Measurements from ENCODE around the gene SETD4. TPM values are rescaled to one million over a fixed set of nuclear protein-coding genes. Genes with fewer than 3 reads are reported as not detected.

The SETD4 gene
- total and polyA plus RNA-seq, 2 donors (not counting 1 experiment from before 2014, with no cell fraction given), result 10.7 to 17.2 TPM

- Histone ChIP-seq H3K36me3 (ENCODE audit: control insufficient read depth, insufficient read depth, low read length) (peaks cover 16% of the 10 kb centered on the region), H3K27ac (ENCODE audit: insufficient read depth, low read length) (no peak overlapping the region), H2AFZ (ENCODE audit: low read length) (no peak overlapping the region), H3K27me3 (ENCODE audit: control insufficient read depth, insufficient read depth, low read length) (no peaks in the 10 kb centered on the region), H3K4me3 (replicated peaks in 1 of 4; ENCODE audit: control extremely low read depth in 1 of 4, insufficient read depth in 1 of 4, low read depth in 3 of 4, low read length in 4 of 4) (no peak overlapping the region), H3K9me3 (ENCODE audit: control insufficient read depth, insufficient read depth, low read depth, low read length) (no peaks in the 10 kb centered on the region), H3K4me1 (ENCODE audit: control insufficient read depth, extremely low read depth, insufficient read depth, low read length) (no peaks in the 10 kb centered on the region), H3K4me2 (ENCODE audit: extremely low read depth, insufficient read depth, low read length) (no peak overlapping the region), H3K9ac (ENCODE audit: insufficient read depth, low read length) (no peak overlapping the region), H3K79me2 (ENCODE audit: control insufficient read depth, insufficient read depth, low read length) (no peaks in the 10 kb centered on the region), H4K20me1 (ENCODE audit: control insufficient read depth, extremely low read depth, insufficient read depth, low read length) (no peaks in the 10 kb centered on the region)
- TF ChIP-seq CTCF (conservative IDR thresholded peaks at IDR 0.05 in 1 of 2, IDR thresholded peaks at IDR 0.05 in 1 of 2; ENCODE audit: low read depth in 1 of 2, low read length in 2 of 2) (no peak), EZH2 (IDR thresholded peaks at IDR 0.05; ENCODE audit: low read length, missing control alignments) (no peak)
- DNase-seq (ENCODE audit: low read depth in 2 of 2), result no peak
These were observed 16.3 kb downstream of the SETD4 start for GRCh38 chr21:36044056-36044455.

GRCh38 chr21:36041910-36042309, 18.4 kb downstream of the SETD4 start:
- H3K27me3 ChIP-seq (ENCODE audit: control insufficient read depth, insufficient read depth, low read length), result no peaks in the 10 kb centered on the region
- no peaks in the 10 kb centered on the region for H4K20me1 ChIP-seq (ENCODE audit: control insufficient read depth, extremely low read depth, insufficient read depth, low read length)
- no peak overlapping the region for H3K4me3 ChIP-seq (replicated peaks in 1 of 4; ENCODE audit: control extremely low read depth in 1 of 4, insufficient read depth in 1 of 4, low read depth in 3 of 4, low read length in 4 of 4)
- no peak overlapping the region for H3K27ac ChIP-seq (ENCODE audit: insufficient read depth, low read length)
- H3K4me1 ChIP-seq (ENCODE audit: control insufficient read depth, extremely low read depth, insufficient read depth, low read length), result no peaks in the 10 kb centered on the region
- no peak for DNase-seq (ENCODE audit: low read depth in 2 of 2)
- H3K9me3 ChIP-seq (ENCODE audit: control insufficient read depth, insufficient read depth, low read depth, low read length), result no peaks in the 10 kb centered on the region
- no peak overlapping the region for H2AFZ ChIP-seq (ENCODE audit: low read length)
- H3K79me2 ChIP-seq (ENCODE audit: control insufficient read depth, insufficient read depth, low read length), result no peaks in the 10 kb centered on the region
- no peak overlapping the region for H3K9ac ChIP-seq (ENCODE audit: insufficient read depth, low read length)
- peaks cover 21% of the 10 kb centered on the region for H3K36me3 ChIP-seq (ENCODE audit: control insufficient read depth, insufficient read depth, low read length)
- no peak overlapping the region for H3K4me2 ChIP-seq (ENCODE audit: extremely low read depth, insufficient read depth, low read length)
- TF ChIP-seq EZH2 (IDR thresholded peaks at IDR 0.05; ENCODE audit: low read length, missing control alignments) (no peak), CTCF (conservative IDR thresholded peaks at IDR 0.05 in 1 of 2, IDR thresholded peaks at IDR 0.05 in 1 of 2; ENCODE audit: low read depth in 1 of 2, low read length in 2 of 2) (no peak)

- TF ChIP-seq CTCF (conservative IDR thresholded peaks at IDR 0.05 in 1 of 2, IDR thresholded peaks at IDR 0.05 in 1 of 2; ENCODE audit: low read depth in 1 of 2, low read length in 2 of 2) (no peak), EZH2 (IDR thresholded peaks at IDR 0.05; ENCODE audit: low read length, missing control alignments) (no peak)
- H3K27ac ChIP-seq (ENCODE audit: insufficient read depth, low read length), result no peak overlapping the region
- H2AFZ ChIP-seq (ENCODE audit: low read length), result no peak overlapping the region
- H3K79me2 ChIP-seq (ENCODE audit: control insufficient read depth, insufficient read depth, low read length), result no peaks in the 10 kb centered on the region
- no peak overlapping the region for H3K9ac ChIP-seq (ENCODE audit: insufficient read depth, low read length)
- no peak overlapping the region for H3K4me3 ChIP-seq (replicated peaks in 1 of 4; ENCODE audit: control extremely low read depth in 1 of 4, insufficient read depth in 1 of 4, low read depth in 3 of 4, low read length in 4 of 4)
- no peaks in the 10 kb centered on the region for H3K27me3 ChIP-seq (ENCODE audit: control insufficient read depth, insufficient read depth, low read length)
- H3K4me2 ChIP-seq (ENCODE audit: extremely low read depth, insufficient read depth, low read length), result no peak overlapping the region
- H3K4me1 ChIP-seq (ENCODE audit: control insufficient read depth, extremely low read depth, insufficient read depth, low read length), result no peaks in the 10 kb centered on the region
- peaks cover 21% of the 10 kb centered on the region for H3K36me3 ChIP-seq (ENCODE audit: control insufficient read depth, insufficient read depth, low read length)
- no peaks in the 10 kb centered on the region for H3K9me3 ChIP-seq (ENCODE audit: control insufficient read depth, insufficient read depth, low read depth, low read length)
- no peaks in the 10 kb centered on the region for H4K20me1 ChIP-seq (ENCODE audit: control insufficient read depth, extremely low read depth, insufficient read depth, low read length)
- no peak for DNase-seq (ENCODE audit: low read depth in 2 of 2)
These were observed 19.9 kb downstream of the SETD4 start for GRCh38 chr21:36040389-36040788.
